HepG2 (cell line): Measurements from ENCODE around the gene ALDH3B2. TPM values are rescaled to one million over a fixed set of nuclear protein-coding genes. Genes with fewer than 3 reads are reported as not detected.

Experiments
- CHD4 ChIP-seq: fragments of 200-600 bp; sonication (generic); IDR thresholded peaks from 2 replicates; pipeline ENCODE4 v1.7.0; 2017; ENCODE audit warnings: mild to moderate bottlenecking, low read length, borderline replicate concordance
- FOXA1 ChIP-seq, 2 experiments: fragments of 450-650 bp in 1 of 2; sonication (generic) in 1 of 2; formaldehyde crosslinking in 1 of 2; IDR thresholded peaks; 2 replicates each; pipeline versions ENCODE4 v1.4.0 to v1.6.1; 2016 to 2020; ENCODE audit warnings: missing genetic modification reagents in 1 of 2
- MTA1 ChIP-seq: sonication (generic); formaldehyde crosslinking; IDR thresholded peaks from 2 replicates; pipeline ENCODE4 v1.4.0; 2020; ENCODE audit warnings: missing genetic modification reagents, mild to moderate bottlenecking, borderline replicate concordance
- NBN ChIP-seq: fragments of 450-650 bp; conservative IDR thresholded peaks from 2 replicates; pipeline ENCODE4 v1.6.1; 2017
- NRL ChIP-seq: sonication (generic); formaldehyde crosslinking; IDR thresholded peaks from 2 replicates; pipeline ENCODE4 v1.5.0; 2020; ENCODE audit warnings: missing genetic modification reagents, mild to moderate bottlenecking, moderate library complexity, borderline replicate concordance
- PHF21A ChIP-seq: sonication (generic); formaldehyde crosslinking; IDR thresholded peaks from 2 replicates; pipeline ENCODE4 v1.5.0; 2020; ENCODE audit warnings: mild to moderate bottlenecking, missing genetic modification reagents
- PRMT3 ChIP-seq: sonication (generic); formaldehyde crosslinking; IDR thresholded peaks from 2 replicates; pipeline ENCODE4 v1.8.1; 2022; ENCODE audit warnings: low read depth, mild to moderate bottlenecking, moderate library complexity, missing genetic modification reagents, borderline replicate concordance
- RAD51 ChIP-seq: fragments of 450-650 bp; IDR thresholded peaks from 2 replicates; pipeline ENCODE4 v1.6.1; 2016; ENCODE audit warnings: borderline replicate concordance
- RFXANK ChIP-seq: IDR thresholded peaks from 2 replicates; pipeline ENCODE4 v1.6.1; 2016
- RFXAP ChIP-seq: sonication (generic); formaldehyde crosslinking; IDR thresholded peaks from 2 replicates; pipeline ENCODE4 v1.4.0; 2020; ENCODE audit warnings: missing genetic modification reagents, borderline replicate concordance
- RXRA ChIP-seq: sonication (generic); formaldehyde crosslinking; IDR thresholded peaks from 2 replicates; pipeline ENCODE4 v1.5.1; 2020; ENCODE audit warnings: missing genetic modification reagents
- SP4 ChIP-seq: sonication (generic); formaldehyde crosslinking; IDR thresholded peaks from 2 replicates; pipeline ENCODE4 v1.8.1; 2023; ENCODE audit warnings: mild to moderate bottlenecking, missing genetic modification reagents
- ZNF160 ChIP-seq: sonication (generic); formaldehyde crosslinking; IDR thresholded peaks from 2 replicates; pipeline ENCODE4 v1.8.0; 2022; ENCODE audit warnings: mild to moderate bottlenecking, inconsistent platforms, missing genetic modification reagents
- ZNF614 ChIP-seq: IDR thresholded peaks from 2 replicates; pipeline ENCODE4 v1.6.1; 2018; ENCODE audit warnings: missing biosample characterization, missing genetic modification reagents, inconsistent platforms, borderline replicate concordance
- ZNF7 ChIP-seq: IDR thresholded peaks from 2 replicates; pipeline ENCODE4 v1.6.1; 2016; ENCODE audit warnings: missing biosample characterization, missing genetic modification reagents
- ZNF781 ChIP-seq: sonication (generic); formaldehyde crosslinking; IDR thresholded peaks from 2 replicates; pipeline ENCODE4 v1.5.1; 2020; ENCODE audit warnings: borderline replicate concordance, mild to moderate bottlenecking, missing genetic modification reagents; ENCODE audit errors: not compliant biosample characterization
- polyA plus RNA-seq, 8 experiments: library from polyadenylated mRNA; depleted of rRNA in 3 of 8; stranded (reverse) in 7 of 8; unstranded in 1 of 8; fragments of >200 nt; fragmentation: Illumina TruSeq in 4 of 8; extraction: Trizol in 4 of 8; gene quantifications; 2 replicates each; pipeline versions ENCODE4 v1.2.1 to v1.2.3, GENCODE V29; 2011 to 2016; ENCODE audit warnings: low read depth in 4 of 8, missing spikeins in 1 of 8, mixed read lengths in 1 of 8; ENCODE audit not compliant: insufficient read depth in 1 of 8
- total RNA-seq, 5 experiments: library from RNA; depleted of rRNA; stranded (reverse); fragments of >200 nt; fragmentation: Illumina TruSeq; extraction: Trizol; gene quantifications; 2 replicates each; pipeline ENCODE4 v1.2.3, GENCODE V29; 2016; ENCODE audit warnings: low read depth in 1 of 5
- TF ChIP-seq, protein P1 (sequence below): sonication (generic); formaldehyde crosslinking; IDR thresholded peaks from 2 replicates; pipeline ENCODE4 v1.4.0; 2020; ENCODE audit warnings: missing genetic modification reagents, mild to moderate bottlenecking, borderline replicate concordance
- TF ChIP-seq, protein P2 (sequence below): sonication (generic); formaldehyde crosslinking; IDR thresholded peaks from 2 replicates; pipeline ENCODE4 v1.4.0; 2020; ENCODE audit warnings: mild to moderate bottlenecking, missing genetic modification reagents
- TF ChIP-seq, protein P3 (sequence below): sonication (generic); formaldehyde crosslinking; IDR thresholded peaks from 2 replicates; pipeline ENCODE4 v1.4.0; 2020; ENCODE audit warnings: mild to moderate bottlenecking, missing genetic modification reagents, borderline replicate concordance
- TF ChIP-seq, protein P4 (sequence below), 2 experiments: IDR thresholded peaks; 2 replicates each; pipeline ENCODE4 v1.6.1; 2011 to 2012; ENCODE audit warnings: low read length in 2 of 2, borderline replicate concordance in 1 of 2, low read depth in 1 of 2, mild to moderate bottlenecking in 1 of 2, moderate library complexity in 1 of 2

ALDH3B2 gene
- total and polyA plus RNA-seq, 2 of the 13 experiments (the other 11 are each of a cell fraction or from before 2014, with no cell fraction given): not detected

DNA sequence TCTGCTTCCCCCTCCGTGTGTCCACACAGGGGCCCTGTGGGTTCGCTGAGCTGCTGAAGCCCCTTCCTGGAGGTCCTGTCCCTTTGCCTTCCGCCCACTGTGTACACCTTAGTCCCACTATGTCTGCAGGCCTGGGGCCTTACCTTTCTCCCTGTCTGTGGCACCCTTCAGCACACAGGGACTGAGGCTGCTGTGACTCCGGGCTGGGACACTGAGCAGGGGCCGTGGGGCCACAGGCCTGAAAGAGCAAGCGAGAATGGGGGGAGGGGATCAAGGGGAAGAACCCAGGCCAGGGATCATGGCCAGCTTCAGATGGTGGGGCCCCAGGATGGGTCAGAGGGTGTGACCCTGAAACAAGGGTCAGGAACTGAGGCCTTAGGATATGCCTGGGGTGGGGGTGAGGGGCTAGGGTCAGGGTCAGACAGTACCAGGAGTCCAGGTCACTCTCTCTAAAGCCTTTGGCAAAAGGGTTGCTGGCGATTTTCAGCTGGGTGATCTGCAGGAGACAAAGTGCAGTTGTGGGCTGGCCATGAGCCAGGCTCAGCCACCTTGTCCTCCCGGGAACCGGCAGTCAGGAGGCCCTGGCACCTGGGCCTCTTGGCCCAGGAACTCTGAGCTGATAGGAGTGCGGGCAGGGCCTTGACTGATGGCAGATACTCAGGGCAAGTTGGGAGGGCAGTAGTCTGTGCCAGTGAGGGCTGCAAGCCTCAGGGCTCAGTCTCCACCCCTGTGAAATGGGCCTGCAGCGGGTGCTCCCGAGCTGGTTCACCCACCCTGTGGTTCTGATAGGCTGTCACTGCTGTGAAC, 42.0 kb downstream of the ALDH3B2 start (continued):
- TF ChIP-seq NBN: no peak
- TF ChIP-seq FOXA1 (IDR thresholded peaks at IDR 0.05): no peak
- 0 out of 2 replicates have a peak, but pooled peaks have one; percentile 10 for TF ChIP-seq FOXA1 (CRISPR knock-in tag; IDR thresholded peaks at IDR 0.05)
- no peak for TF ChIP-seq PRMT3 (CRISPR knock-in tag)
- TF ChIP-seq, protein P1, sequence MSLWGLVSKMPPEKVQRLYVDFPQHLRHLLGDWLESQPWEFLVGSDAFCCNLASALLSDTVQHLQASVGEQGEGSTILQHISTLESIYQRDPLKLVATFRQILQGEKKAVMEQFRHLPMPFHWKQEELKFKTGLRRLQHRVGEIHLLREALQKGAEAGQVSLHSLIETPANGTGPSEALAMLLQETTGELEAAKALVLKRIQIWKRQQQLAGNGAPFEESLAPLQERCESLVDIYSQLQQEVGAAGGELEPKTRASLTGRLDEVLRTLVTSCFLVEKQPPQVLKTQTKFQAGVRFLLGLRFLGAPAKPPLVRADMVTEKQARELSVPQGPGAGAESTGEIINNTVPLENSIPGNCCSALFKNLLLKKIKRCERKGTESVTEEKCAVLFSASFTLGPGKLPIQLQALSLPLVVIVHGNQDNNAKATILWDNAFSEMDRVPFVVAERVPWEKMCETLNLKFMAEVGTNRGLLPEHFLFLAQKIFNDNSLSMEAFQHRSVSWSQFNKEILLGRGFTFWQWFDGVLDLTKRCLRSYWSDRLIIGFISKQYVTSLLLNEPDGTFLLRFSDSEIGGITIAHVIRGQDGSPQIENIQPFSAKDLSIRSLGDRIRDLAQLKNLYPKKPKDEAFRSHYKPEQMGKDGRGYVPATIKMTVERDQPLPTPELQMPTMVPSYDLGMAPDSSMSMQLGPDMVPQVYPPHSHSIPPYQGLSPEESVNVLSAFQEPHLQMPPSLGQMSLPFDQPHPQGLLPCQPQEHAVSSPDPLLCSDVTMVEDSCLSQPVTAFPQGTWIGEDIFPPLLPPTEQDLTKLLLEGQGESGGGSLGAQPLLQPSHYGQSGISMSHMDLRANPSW: no peak
- peak; percentile 55 for TF ChIP-seq NRL (CRISPR knock-in tag)
- TF ChIP-seq MTA1 (CRISPR knock-in tag): peak; percentile 97
- TF ChIP-seq, protein P2, sequence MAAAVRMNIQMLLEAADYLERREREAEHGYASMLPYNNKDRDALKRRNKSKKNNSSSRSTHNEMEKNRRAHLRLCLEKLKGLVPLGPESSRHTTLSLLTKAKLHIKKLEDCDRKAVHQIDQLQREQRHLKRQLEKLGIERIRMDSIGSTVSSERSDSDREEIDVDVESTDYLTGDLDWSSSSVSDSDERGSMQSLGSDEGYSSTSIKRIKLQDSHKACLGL (CRISPR knock-in tag): no peak
- TF ChIP-seq, protein P3, sequence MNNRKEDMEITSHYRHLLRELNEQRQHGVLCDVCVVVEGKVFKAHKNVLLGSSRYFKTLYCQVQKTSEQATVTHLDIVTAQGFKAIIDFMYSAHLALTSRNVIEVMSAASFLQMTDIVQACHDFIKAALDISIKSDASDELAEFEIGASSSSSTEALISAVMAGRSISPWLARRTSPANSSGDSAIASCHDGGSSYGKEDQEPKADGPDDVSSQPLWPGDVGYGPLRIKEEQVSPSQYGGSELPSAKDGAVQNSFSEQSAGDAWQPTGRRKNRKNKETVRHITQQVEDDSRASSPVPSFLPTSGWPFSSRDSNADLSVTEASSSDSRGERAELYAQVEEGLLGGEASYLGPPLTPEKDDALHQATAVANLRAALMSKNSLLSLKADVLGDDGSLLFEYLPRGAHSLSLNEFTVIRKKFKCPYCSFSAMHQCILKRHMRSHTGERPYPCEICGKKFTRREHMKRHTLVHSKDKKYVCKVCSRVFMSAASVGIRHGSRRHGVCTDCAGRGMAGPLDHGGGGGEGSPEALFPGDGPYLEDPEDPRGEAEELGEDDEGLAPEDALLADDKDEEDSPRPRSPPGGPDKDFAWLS (CRISPR knock-in tag): peak; percentile 52; the same call in 1 of the 2 replicates
- no peak for TF ChIP-seq SP4
- TF ChIP-seq RFXAP (CRISPR knock-in tag): no peak
- peak; percentile 43; the same call in 1 of the 2 replicates for TF ChIP-seq ZNF614
- TF ChIP-seq, protein P4, sequence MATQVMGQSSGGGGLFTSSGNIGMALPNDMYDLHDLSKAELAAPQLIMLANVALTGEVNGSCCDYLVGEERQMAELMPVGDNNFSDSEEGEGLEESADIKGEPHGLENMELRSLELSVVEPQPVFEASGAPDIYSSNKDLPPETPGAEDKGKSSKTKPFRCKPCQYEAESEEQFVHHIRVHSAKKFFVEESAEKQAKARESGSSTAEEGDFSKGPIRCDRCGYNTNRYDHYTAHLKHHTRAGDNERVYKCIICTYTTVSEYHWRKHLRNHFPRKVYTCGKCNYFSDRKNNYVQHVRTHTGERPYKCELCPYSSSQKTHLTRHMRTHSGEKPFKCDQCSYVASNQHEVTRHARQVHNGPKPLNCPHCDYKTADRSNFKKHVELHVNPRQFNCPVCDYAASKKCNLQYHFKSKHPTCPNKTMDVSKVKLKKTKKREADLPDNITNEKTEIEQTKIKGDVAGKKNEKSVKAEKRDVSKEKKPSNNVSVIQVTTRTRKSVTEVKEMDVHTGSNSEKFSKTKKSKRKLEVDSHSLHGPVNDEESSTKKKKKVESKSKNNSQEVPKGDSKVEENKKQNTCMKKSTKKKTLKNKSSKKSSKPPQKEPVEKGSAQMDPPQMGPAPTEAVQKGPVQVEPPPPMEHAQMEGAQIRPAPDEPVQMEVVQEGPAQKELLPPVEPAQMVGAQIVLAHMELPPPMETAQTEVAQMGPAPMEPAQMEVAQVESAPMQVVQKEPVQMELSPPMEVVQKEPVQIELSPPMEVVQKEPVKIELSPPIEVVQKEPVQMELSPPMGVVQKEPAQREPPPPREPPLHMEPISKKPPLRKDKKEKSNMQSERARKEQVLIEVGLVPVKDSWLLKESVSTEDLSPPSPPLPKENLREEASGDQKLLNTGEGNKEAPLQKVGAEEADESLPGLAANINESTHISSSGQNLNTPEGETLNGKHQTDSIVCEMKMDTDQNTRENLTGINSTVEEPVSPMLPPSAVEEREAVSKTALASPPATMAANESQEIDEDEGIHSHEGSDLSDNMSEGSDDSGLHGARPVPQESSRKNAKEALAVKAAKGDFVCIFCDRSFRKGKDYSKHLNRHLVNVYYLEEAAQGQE (IDR thresholded peaks at IDR 0.05; ENCODE audit: borderline replicate concordance in 1 of 2, low read depth in 1 of 2, low read length in 2 of 2): peak in 1 of 2 experiments; percentile 27; a peak in 1 of 4 replicates
- TF ChIP-seq RXRA (CRISPR knock-in tag): peak; percentile 83
- TF ChIP-seq RAD51: no peak
- TF ChIP-seq ZNF160: no peak
- no peak for TF ChIP-seq RFXANK (CRISPR knock-in tag)
- no peak for TF ChIP-seq ZNF7 (CRISPR knock-in tag)
- TF ChIP-seq ZNF781 (CRISPR knock-in tag): peak; percentile 38
- peak; percentile 81 for TF ChIP-seq PHF21A (CRISPR knock-in tag)
- peak; percentile 86; the same call in 1 of the 2 replicates for TF ChIP-seq CHD4
